Measurements from ENCODE around the gene OLFM2.
A peak's percentile ranks its signal among the peaks of the same experiment; 100 is the strongest.
"Not testable (repeated sequence)": the region's sequence is repeated elsewhere in the genome, so short reads cannot be mapped to it uniquely, and the experiment has no call there.

OLFM2 gene

GRCh38 chr19:9935506-9936325 is 599 bp downstream of the OLFM2 start:
- peaks cover 13% of the 10 kb centered on the region for H3K4me1 ChIP-seq (ENCODE audit: insufficient read depth, low read length)
- no peaks in the 10 kb centered on the region for H3K27me3 ChIP-seq (ENCODE audit: insufficient read depth, low read length)
- H2AFZ ChIP-seq (ENCODE audit: low read depth, low read length), result peak overlapping the region; percentile 27
- H3K9me3 ChIP-seq (ENCODE audit: low read length), result no peaks in the 10 kb centered on the region
- H3K36me3 ChIP-seq (ENCODE audit: insufficient read depth, low read length), result no peaks in the 10 kb centered on the region
- peak overlapping the region; percentile 49 for H3K4me3 ChIP-seq (ENCODE audit: low read length)

GRCh38 chr19:9934132-9934950 is 2.0 kb downstream of the OLFM2 start:
- Histone ChIP-seq H2AFZ (ENCODE audit: low read depth, low read length) (no peak overlapping the region), H3K4me3 (ENCODE audit: low read length) (peak overlapping the region; percentile 49), H3K4me1 (ENCODE audit: insufficient read depth, low read length) (peaks cover 13% of the 10 kb centered on the region), H3K27me3 (ENCODE audit: insufficient read depth, low read length) (no peaks in the 10 kb centered on the region), H3K9me3 (ENCODE audit: low read length) (no peaks in the 10 kb centered on the region), H3K36me3 (ENCODE audit: insufficient read depth, low read length) (no peaks in the 10 kb centered on the region)

- no peaks in the 10 kb centered on the region for H3K36me3 ChIP-seq (ENCODE audit: insufficient read depth, low read length)
- peaks cover 13% of the 10 kb centered on the region for H3K4me1 ChIP-seq (ENCODE audit: insufficient read depth, low read length)
- H2AFZ ChIP-seq (ENCODE audit: low read depth, low read length), result no peak overlapping the region
- no peaks in the 10 kb centered on the region for H3K9me3 ChIP-seq (ENCODE audit: low read length)
- H3K27me3 ChIP-seq (ENCODE audit: insufficient read depth, low read length), result no peaks in the 10 kb centered on the region
- H3K4me3 ChIP-seq (ENCODE audit: low read length), result no peak overlapping the region
Measured at GRCh38 chr19:9932835-9933234, 3.5 kb downstream of the OLFM2 start.

GRCh38 chr19:9931629-9932028 is 4.7 kb downstream of the OLFM2 start:
- no peaks in the 10 kb centered on the region for H3K27me3 ChIP-seq (ENCODE audit: insufficient read depth, low read length)
- no peak overlapping the region for H2AFZ ChIP-seq (ENCODE audit: low read depth, low read length)
- no peaks in the 10 kb centered on the region for H3K9me3 ChIP-seq (ENCODE audit: low read length)
- peaks cover 11% of the 10 kb centered on the region for H3K4me1 ChIP-seq (ENCODE audit: insufficient read depth, low read length)
- no peaks in the 10 kb centered on the region for H3K36me3 ChIP-seq (ENCODE audit: insufficient read depth, low read length)
- H3K4me3 ChIP-seq (ENCODE audit: low read length), result no peak overlapping the region

GRCh38 chr19:9923440-9923839 is 12.9 kb downstream of the OLFM2 start:
- no peaks in the 10 kb centered on the region for H3K4me1 ChIP-seq (ENCODE audit: insufficient read depth, low read length)
- no peaks in the 10 kb centered on the region for H3K27me3 ChIP-seq (ENCODE audit: insufficient read depth, low read length)
- no peak overlapping the region for H2AFZ ChIP-seq (ENCODE audit: low read depth, low read length)
- no peaks in the 10 kb centered on the region for H3K36me3 ChIP-seq (ENCODE audit: insufficient read depth, low read length)
- peaks cover 2% of the 10 kb centered on the region for H3K9me3 ChIP-seq (ENCODE audit: low read length)
- H3K4me3 ChIP-seq (ENCODE audit: low read length), result no peak overlapping the region

- H3K4me1 ChIP-seq (ENCODE audit: insufficient read depth, low read length); H3K36me3 ChIP-seq (ENCODE audit: insufficient read depth, low read length); H3K9me3 ChIP-seq (ENCODE audit: low read length); H3K27me3 ChIP-seq (ENCODE audit: insufficient read depth, low read length); H2AFZ ChIP-seq (ENCODE audit: low read depth, low read length); H3K4me3 ChIP-seq (ENCODE audit: low read length): not testable (repeated sequence)
Measured at GRCh38 chr19:9922782-9923379, 13.4 kb downstream of the OLFM2 start.

GRCh38 chr19:9917321-9917720 is 19.0 kb downstream of the OLFM2 start:
- no peaks in the 10 kb centered on the region for H3K9me3 ChIP-seq (ENCODE audit: low read length)
- peaks cover 11% of the 10 kb centered on the region for H3K27me3 ChIP-seq (ENCODE audit: insufficient read depth, low read length)
- H2AFZ ChIP-seq (ENCODE audit: low read depth, low read length), result no peak overlapping the region
- no peaks in the 10 kb centered on the region for H3K36me3 ChIP-seq (ENCODE audit: insufficient read depth, low read length)
- H3K4me1 ChIP-seq (ENCODE audit: insufficient read depth, low read length), result peaks cover 10% of the 10 kb centered on the region
- H3K4me3 ChIP-seq (ENCODE audit: low read length), result no peak overlapping the region

GRCh38 chr19:9916719-9917118 is 19.6 kb downstream of the OLFM2 start:
- peaks cover 10% of the 10 kb centered on the region for H3K4me1 ChIP-seq (ENCODE audit: insufficient read depth, low read length)
- no peak overlapping the region for H3K4me3 ChIP-seq (ENCODE audit: low read length)
- H2AFZ ChIP-seq (ENCODE audit: low read depth, low read length), result no peak overlapping the region
- no peaks in the 10 kb centered on the region for H3K36me3 ChIP-seq (ENCODE audit: insufficient read depth, low read length)
- no peaks in the 10 kb centered on the region for H3K9me3 ChIP-seq (ENCODE audit: low read length)
- H3K27me3 ChIP-seq (ENCODE audit: insufficient read depth, low read length), result peaks cover 17% of the 10 kb centered on the region

- Histone ChIP-seq H3K4me3 (ENCODE audit: low read length) (peak overlapping the region; percentile 43), H3K9me3 (ENCODE audit: low read length) (no peaks in the 10 kb centered on the region), H3K36me3 (ENCODE audit: insufficient read depth, low read length) (no peaks in the 10 kb centered on the region), H2AFZ (ENCODE audit: low read depth, low read length) (peak overlapping the region; percentile 66), H3K27me3 (ENCODE audit: insufficient read depth, low read length) (peaks cover 24% of the 10 kb centered on the region), H3K4me1 (ENCODE audit: insufficient read depth, low read length) (peaks cover 10% of the 10 kb centered on the region)
Measured at GRCh38 chr19:9914315-9915207, 21.8 kb downstream of the OLFM2 start.

- peak overlapping the region; percentile 43 for H3K4me3 ChIP-seq (ENCODE audit: low read length)
- no peaks in the 10 kb centered on the region for H3K9me3 ChIP-seq (ENCODE audit: low read length)
- H3K4me1 ChIP-seq (ENCODE audit: insufficient read depth, low read length), result peaks cover 10% of the 10 kb centered on the region
- H3K36me3 ChIP-seq (ENCODE audit: insufficient read depth, low read length), result no peaks in the 10 kb centered on the region
- H3K27me3 ChIP-seq (ENCODE audit: insufficient read depth, low read length), result peaks cover 24% of the 10 kb centered on the region
- H2AFZ ChIP-seq (ENCODE audit: low read depth, low read length), result peak overlapping the region; percentile 66
Measured at GRCh38 chr19:9914001-9914314, 22.4 kb downstream of the OLFM2 start.

- Histone ChIP-seq H3K4me3 (ENCODE audit: low read length) (peak overlapping the region; percentile 49), H2AFZ (ENCODE audit: low read depth, low read length) (peak overlapping the region; percentile 42), H3K9me3 (ENCODE audit: low read length) (no peaks in the 10 kb centered on the region), H3K4me1 (ENCODE audit: insufficient read depth, low read length) (peaks cover 10% of the 10 kb centered on the region), H3K27me3 (ENCODE audit: insufficient read depth, low read length) (peaks cover 24% of the 10 kb centered on the region), H3K36me3 (ENCODE audit: insufficient read depth, low read length) (no peaks in the 10 kb centered on the region)
Measured at GRCh38 chr19:9913237-9914000, 22.9 kb downstream of the OLFM2 start.
